Lower leg skin (tissue), 3 donors: ENCODE measurements around the gene RALGDS.
"Not testable (repeated sequence)": the region's sequence is repeated elsewhere in the genome, so short reads cannot be mapped to it uniquely, and the experiment has no call there.

Experiments used
- CTCF ChIP-seq, 3 donors: fragments of 450-650 bp; IDR thresholded peaks; one replicate each; pipeline ENCODE4 v1.5.1; 2016; ENCODE audit warnings: antibody characterized with exemption in 3 of 3, mild to moderate bottlenecking in 3 of 3, moderate library complexity in 2 of 3
- POLR2A ChIP-seq, 2 donors: fragments of 450-650 bp; IDR thresholded peaks; one replicate each; pipeline ENCODE4 v1.6.1; 2016 to 2017; ENCODE audit warnings: antibody characterized with exemption in 2 of 2, mild to moderate bottlenecking in 1 of 2, moderate library complexity in 1 of 2

DNA sequence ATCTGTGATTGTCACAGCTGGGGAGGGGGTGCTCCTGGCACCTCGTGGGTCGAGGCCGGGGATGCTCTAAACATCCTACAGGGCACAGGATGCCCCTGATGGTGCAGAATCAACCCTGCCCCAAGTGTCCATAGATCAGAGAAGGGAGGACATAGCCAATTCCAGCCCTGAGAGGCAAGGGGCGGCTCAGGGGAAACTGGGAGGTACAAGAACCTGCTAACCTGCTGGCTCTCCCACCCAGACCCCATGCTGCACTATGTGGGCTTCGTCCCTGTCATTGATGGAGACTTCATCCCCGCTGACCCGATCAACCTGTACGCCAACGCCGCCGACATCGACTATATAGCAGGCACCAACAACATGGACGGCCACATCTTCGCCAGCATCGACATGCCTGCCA lies 52.6 kb downstream of the RALGDS start:
- not testable (repeated sequence) for TF ChIP-seq CTCF, POLR2A (IDR thresholded peaks at IDR 0.05)
